SW480 (cell line): ENCODE results near the gene PRICKLE3.

Experiments
- DNase-seq: peaks from one replicate; pipeline ENCODE4 v3.0.0-alpha.2; 2016; ENCODE audit warnings: low spot score

The PRICKLE3 gene

GRCh38 chrX:49205443-49205842 lies 19.3 kb upstream of the PRICKLE3 start:
- no peak for DNase-seq

GRCh38 chrX:49204709-49205108 lies 18.5 kb upstream of the PRICKLE3 start:
- no peak for DNase-seq

- DNase-seq: no peak
Measured at GRCh38 chrX:49204017-49204416, 17.8 kb upstream of the PRICKLE3 start.

GRCh38 chrX:49203536-49203935 lies 17.4 kb upstream of the PRICKLE3 start:
- DNase-seq: no peak

GRCh38 chrX:49202022-49202421 lies 15.8 kb upstream of the PRICKLE3 start:
- no peak for DNase-seq

- DNase-seq: peak; percentile 87
Measured at GRCh38 chrX:49199906-49200771, 14.0 kb upstream of the PRICKLE3 start, which contains the start of gene SYP. Gene SYP, minus strand, starts transcription at chrX:49200193. Its CDS starts 7 bp downstream, at chrX:49200186.

- DNase-seq: no peak
Measured at GRCh38 chrX:49199315-49199595, 13.1 kb upstream of the PRICKLE3 start.

GRCh38 chrX:49198540-49199314 lies 12.6 kb upstream of the PRICKLE3 start:
- DNase-seq: no peak

- no peak for DNase-seq
Measured at GRCh38 chrX:49197543-49198087, 11.4 kb upstream of the PRICKLE3 start.

- DNase-seq: no peak
Measured at GRCh38 chrX:49193542-49193964, 7.4 kb upstream of the PRICKLE3 start.

- DNase-seq: no peak
Measured at GRCh38 chrX:49192722-49193328, 6.7 kb upstream of the PRICKLE3 start.

- DNase-seq: no peak
Measured at GRCh38 chrX:49191574-49192011, 5.4 kb upstream of the PRICKLE3 start.

- peak; percentile 100 for DNase-seq
Measured at GRCh38 chrX:49190821-49191573, 4.8 kb upstream of the PRICKLE3 start.

- no peak for DNase-seq
Measured at GRCh38 chrX:49189606-49190005, 3.4 kb upstream of the PRICKLE3 start.

GRCh38 chrX:49188468-49189076 lies 2.4 kb upstream of the PRICKLE3 start:
- DNase-seq: no peak

GRCh38 chrX:49187526-49187925 lies 1.4 kb upstream of the PRICKLE3 start:
- DNase-seq: no peak

- DNase-seq: no peak
Measured at GRCh38 chrX:49187028-49187394, 838 bp upstream of the PRICKLE3 start.

GRCh38 chrX:49184294-49185281 lies 1.6 kb downstream of the PRICKLE3 start:
- peak; percentile 92 for DNase-seq

- no peak for DNase-seq
Measured at GRCh38 chrX:49183701-49184281, 2.4 kb downstream of the PRICKLE3 start.

GRCh38 chrX:49179358-49179757 lies 6.8 kb downstream of the PRICKLE3 start:
- DNase-seq: no peak
